CD4-positive, alpha-beta T cell treated with Interferon alpha-2 for 1 hour (primary cell): Measurements from ENCODE around the gene CATSPER1.

Experiments used
- DNase-seq, 2 donors: peaks; one replicate each; pipeline ENCODE4 v3.0.0-alpha.2; 2020 to 2022

CATSPER1 gene

DNA sequence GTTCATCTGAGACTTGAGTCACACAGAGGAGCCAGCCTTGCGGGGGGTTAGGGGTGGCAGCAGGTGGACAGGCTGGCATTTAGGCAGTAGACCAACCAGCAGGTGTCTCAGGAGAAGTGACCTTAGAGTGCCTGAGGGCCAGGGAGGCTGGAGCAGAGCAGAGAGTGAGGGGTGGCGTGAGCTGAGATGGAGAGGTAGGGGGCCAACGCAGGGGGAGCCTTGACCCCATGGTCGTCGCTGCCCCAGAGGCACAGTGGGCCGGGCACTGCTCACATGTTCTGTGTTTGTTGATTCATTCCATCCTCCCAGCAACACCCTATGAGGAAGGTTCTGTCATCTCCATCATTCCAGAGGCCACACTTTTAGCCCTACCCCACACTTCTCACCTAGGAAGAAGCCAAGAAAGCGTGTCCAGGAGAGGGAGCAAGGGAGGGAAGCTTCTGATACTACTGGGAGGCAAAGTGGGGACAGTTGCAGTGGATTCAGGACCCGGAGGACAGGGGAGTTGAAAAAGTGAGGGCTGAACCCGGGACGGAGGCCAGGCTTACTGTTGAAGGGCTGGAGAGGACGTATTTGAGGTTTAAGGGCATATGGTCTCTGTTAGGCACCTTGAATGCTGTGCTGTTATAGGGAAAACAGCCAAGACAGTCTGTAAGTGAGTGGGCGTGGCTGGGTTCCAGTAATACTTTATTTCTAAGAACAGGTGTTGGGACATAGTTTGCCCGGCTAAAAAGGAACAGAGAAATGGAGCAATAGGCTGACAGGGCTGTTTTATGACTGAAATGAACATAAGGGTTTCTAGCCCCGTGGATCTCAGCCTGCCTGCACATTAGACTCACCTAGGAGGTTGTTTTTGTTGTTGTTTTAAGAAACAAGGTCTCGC, 57.4 kb downstream of the CATSPER1 start:
- DNase-seq: no peak

DNA sequence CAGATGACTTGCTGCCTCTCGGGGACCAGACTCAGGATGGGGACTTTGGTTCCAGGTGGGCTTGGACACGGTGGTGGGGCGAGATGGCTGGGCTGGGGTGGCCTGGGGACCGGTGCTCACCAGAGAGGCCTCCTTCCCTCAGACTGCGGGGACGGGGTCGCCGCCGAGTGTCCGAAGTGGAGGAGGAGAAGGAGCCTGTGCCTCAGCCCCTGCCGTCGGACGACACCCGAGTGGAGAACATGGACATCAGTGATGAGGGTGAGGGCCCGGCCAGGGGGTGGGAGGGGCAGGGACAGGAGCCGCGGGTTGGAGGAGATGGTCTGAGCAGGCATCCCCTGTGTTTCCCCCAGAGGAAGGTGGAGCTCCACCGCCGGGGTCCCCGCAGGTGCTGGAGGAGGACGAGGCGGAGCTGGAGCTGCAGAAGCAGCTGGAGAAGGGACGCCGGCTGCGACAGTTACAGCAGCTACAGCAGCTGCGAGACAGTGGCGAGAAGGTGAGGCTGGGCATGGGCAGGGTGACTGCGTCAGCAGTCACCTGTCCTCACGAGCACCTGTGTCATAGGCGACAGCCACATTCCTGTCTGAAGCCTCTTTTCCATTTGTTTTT, 58.8 kb downstream of the CATSPER1 start:
- DNase-seq: no peak
